ENCODE measurements around the gene SPATA13. TPM values are rescaled to one million over a fixed set of nuclear protein-coding genes. Genes with fewer than 3 reads are reported as not detected.
A peak's percentile ranks its signal among the peaks of the same experiment; 100 is the strongest.

SPATA13 gene
- total RNA-seq, 1 experiment from 2014 or later, result 2.1 TPM

DNA sequence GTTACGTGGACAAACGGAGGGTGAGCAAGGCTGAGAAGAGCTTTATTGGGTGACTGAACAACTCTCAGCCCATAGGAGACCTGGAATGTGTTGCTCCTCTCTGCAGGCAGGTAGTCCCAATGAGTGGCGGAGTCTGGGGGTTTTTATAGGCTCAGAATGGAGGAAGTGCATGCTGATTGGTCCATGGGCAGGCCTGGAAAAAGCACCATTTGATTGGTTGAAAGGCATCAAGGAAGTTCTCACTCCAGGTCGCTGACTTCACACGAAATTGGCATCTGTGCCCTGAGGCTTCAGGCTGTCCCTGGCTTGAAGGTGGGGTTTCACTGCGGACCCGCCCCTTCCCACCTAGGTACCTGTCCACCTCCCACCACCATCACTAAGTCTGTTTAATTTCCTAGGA, 65.4 kb downstream of the SPATA13 start:
- no peak overlapping the region for H3K4me2 ChIP-seq (ENCODE audit: low read depth, low read length, poor library complexity, severe bottlenecking)
- H3K4me1 ChIP-seq (ENCODE audit: low read length), result no peaks in the 10 kb centered on the region
- no peaks in the 10 kb centered on the region for H4K20me1 ChIP-seq (ENCODE audit: insufficient read depth, low read depth, low read length)
- no peaks in the 10 kb centered on the region for H3K27me3 ChIP-seq (ENCODE audit: low read length)
- no peak overlapping the region for H3K4me3 ChIP-seq (ENCODE audit: low read length)
- H3K9ac ChIP-seq (ENCODE audit: low read length), result no peak overlapping the region
- no peak overlapping the region for H2AFZ ChIP-seq (ENCODE audit: low read length)
- no peaks in the 10 kb centered on the region for H3K9me3 ChIP-seq (ENCODE audit: low read length)
- no peaks in the 10 kb centered on the region for H3K9me2 ChIP-seq (replicated peaks; ENCODE audit: insufficient read depth, low read length)
- no peaks in the 10 kb centered on the region for H3K36me3 ChIP-seq (ENCODE audit: insufficient read depth, low read length)
- no peaks in the 10 kb centered on the region for H3K79me2 ChIP-seq (ENCODE audit: low read length)
- no peak overlapping the region for H3K27ac ChIP-seq (ENCODE audit: low read length)
- DNase-seq, result peak; percentile 50

DNA sequence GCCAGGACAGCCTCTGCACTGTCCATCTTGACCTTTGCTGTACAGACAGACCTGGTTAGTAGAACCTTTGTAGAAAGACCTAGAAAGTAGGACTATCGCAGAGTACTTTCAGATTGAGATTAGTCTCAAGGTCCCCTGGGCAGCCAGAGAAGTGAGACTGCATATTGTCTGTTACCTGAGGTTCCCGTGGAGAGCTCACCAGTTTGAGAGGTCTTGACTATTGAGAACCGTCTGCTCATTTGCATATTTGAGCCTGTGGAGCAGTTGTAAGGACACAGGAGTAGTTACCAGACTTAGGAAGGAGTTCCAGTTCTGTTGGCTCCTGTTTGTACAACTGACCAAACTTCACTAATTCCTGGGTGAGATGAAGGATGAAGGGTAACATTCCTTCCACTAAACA, 66.2 kb downstream of the SPATA13 start:
- Histone ChIP-seq H3K4me2 (ENCODE audit: low read depth, low read length, poor library complexity, severe bottlenecking) (no peak overlapping the region), H3K9ac (ENCODE audit: low read length) (no peak overlapping the region), H3K9me2 (replicated peaks; ENCODE audit: insufficient read depth, low read length) (no peaks in the 10 kb centered on the region), H3K79me2 (ENCODE audit: low read length) (no peaks in the 10 kb centered on the region), H3K36me3 (ENCODE audit: insufficient read depth, low read length) (no peaks in the 10 kb centered on the region), H2AFZ (ENCODE audit: low read length) (no peak overlapping the region), H3K4me1 (ENCODE audit: low read length) (no peaks in the 10 kb centered on the region), H4K20me1 (ENCODE audit: insufficient read depth, low read depth, low read length) (no peaks in the 10 kb centered on the region), H3K27me3 (ENCODE audit: low read length) (no peaks in the 10 kb centered on the region), H3K9me3 (ENCODE audit: low read length) (no peaks in the 10 kb centered on the region), H3K4me3 (ENCODE audit: low read length) (no peak overlapping the region), H3K27ac (ENCODE audit: low read length) (no peak overlapping the region)
- DNase-seq, result no peak

DNA sequence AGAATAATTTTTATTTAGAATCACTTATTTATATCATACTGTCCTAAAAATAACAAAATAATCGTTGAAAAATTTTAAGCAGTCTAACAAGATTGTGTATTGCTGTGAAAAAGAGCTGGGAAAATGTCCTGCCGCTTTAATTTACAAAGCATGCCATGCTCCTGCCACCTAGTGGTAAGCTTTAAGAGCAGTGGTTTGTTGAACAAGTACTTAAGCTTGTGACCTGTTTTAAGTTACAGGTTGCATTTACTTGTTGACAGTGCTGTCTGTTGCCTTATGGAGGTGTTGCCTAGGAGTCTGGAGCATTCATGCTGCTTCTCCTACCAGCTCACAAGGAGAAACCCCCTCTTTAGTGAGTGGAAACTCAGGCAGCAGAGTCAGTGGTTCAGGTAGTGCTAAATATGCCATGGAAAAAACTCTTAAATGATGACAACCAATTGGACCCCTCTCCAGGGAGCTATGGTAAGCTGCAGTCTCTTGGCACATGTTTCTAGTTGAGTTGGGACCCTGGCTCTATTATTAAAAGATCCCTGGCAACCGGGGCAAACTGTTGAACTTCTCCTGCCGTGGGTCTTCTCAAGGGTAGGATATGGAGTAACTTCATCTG, 68.4 kb downstream of the SPATA13 start:
- H3K4me1 ChIP-seq (ENCODE audit: low read length), result no peaks in the 10 kb centered on the region
- peak; percentile 80 for DNase-seq
- no peaks in the 10 kb centered on the region for H4K20me1 ChIP-seq (ENCODE audit: insufficient read depth, low read depth, low read length)
- no peaks in the 10 kb centered on the region for H3K9me2 ChIP-seq (replicated peaks; ENCODE audit: insufficient read depth, low read length)
- no peaks in the 10 kb centered on the region; the same call in 1 of the 2 replicates for H3K27me3 ChIP-seq (ENCODE audit: low read length)
- no peaks in the 10 kb centered on the region for H3K36me3 ChIP-seq (ENCODE audit: insufficient read depth, low read length)
- no peak overlapping the region for H3K27ac ChIP-seq (ENCODE audit: low read length)
- no peak overlapping the region for H3K4me2 ChIP-seq (ENCODE audit: low read depth, low read length, poor library complexity, severe bottlenecking)
- H2AFZ ChIP-seq (ENCODE audit: low read length), result no peak overlapping the region
- H3K4me3 ChIP-seq (ENCODE audit: low read length), result no peak overlapping the region
- no peaks in the 10 kb centered on the region for H3K9me3 ChIP-seq (ENCODE audit: low read length)
- no peaks in the 10 kb centered on the region for H3K79me2 ChIP-seq (ENCODE audit: low read length)
- no peak overlapping the region for H3K9ac ChIP-seq (ENCODE audit: low read length)

DNA sequence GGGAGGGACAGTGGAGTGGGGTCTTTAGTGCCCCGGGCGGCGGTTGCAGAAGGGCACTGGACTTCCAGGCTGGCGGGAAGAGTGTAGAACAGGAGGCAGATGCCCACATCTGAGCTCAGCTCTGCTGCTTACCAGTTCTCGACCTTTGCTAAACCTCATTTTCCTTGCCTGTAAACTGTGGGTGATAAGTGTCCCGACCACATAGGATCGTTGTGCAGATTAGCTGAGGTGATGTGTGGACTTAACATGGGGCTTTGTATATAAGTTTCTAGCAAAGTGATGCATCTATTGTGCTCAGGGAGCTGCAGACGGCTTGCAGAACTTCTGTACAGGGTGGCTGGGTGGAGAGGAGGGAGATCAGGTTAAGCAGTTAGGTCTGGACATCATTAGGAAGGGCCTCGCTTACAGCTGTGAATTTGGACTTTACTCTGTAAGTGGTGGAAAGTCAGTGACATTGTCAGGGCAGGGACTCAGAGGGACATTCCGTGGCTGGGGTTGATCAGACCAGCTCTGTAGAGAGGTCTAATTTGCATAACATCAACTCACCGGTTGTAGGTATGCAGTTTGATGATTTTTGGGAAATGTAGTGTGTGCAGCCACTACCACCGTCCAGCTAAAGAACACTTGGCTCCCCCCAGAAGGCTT, 70.0 kb downstream of the SPATA13 start:
- Histone ChIP-seq H3K27ac (ENCODE audit: low read length) (no peak overlapping the region), H3K4me1 (ENCODE audit: low read length) (no peaks in the 10 kb centered on the region)

DNA sequence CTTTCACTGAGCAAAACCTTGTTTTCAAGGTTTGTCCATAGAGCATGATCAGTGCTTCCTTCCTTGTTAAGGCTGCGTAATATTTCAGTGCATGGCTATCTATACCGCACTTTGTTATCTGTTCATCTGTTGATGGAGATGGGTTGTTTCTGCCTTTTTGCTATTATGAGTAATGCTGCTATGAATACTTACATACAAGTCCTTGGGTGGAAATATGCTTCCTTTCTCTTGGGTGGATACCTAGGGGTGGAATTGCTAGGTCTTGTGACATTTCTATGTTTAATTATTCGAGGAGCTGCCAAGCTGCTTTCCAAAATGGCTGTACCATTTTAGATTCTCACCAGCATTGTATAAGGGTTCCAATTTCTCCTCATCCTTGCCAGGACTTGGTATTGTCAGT, 70.9 kb downstream of the SPATA13 start:
- no peaks in the 10 kb centered on the region for H3K9me3 ChIP-seq (ENCODE audit: low read length)
- H3K4me3 ChIP-seq (ENCODE audit: low read length), result no peak overlapping the region
- H3K79me2 ChIP-seq (ENCODE audit: low read length), result no peaks in the 10 kb centered on the region
- H3K9me2 ChIP-seq (replicated peaks; ENCODE audit: insufficient read depth, low read length), result no peaks in the 10 kb centered on the region
- DNase-seq, result no peak
- H3K4me1 ChIP-seq (ENCODE audit: low read length), result no peaks in the 10 kb centered on the region
- H3K27me3 ChIP-seq (ENCODE audit: low read length), result no peaks in the 10 kb centered on the region; the same call in 1 of the 2 replicates
- no peak overlapping the region for H3K27ac ChIP-seq (ENCODE audit: low read length)
- H4K20me1 ChIP-seq (ENCODE audit: insufficient read depth, low read depth, low read length), result no peaks in the 10 kb centered on the region
- H2AFZ ChIP-seq (ENCODE audit: low read length), result no peak overlapping the region
- no peaks in the 10 kb centered on the region for H3K36me3 ChIP-seq (ENCODE audit: insufficient read depth, low read length)
- no peak overlapping the region for H3K9ac ChIP-seq (ENCODE audit: low read length)
- H3K4me2 ChIP-seq (ENCODE audit: low read depth, low read length, poor library complexity, severe bottlenecking), result no peak overlapping the region

More for the DNA sequence above, 70.0 kb downstream of the SPATA13 start:
- Histone ChIP-seq H3K36me3 (ENCODE audit: insufficient read depth, low read length) (no peaks in the 10 kb centered on the region), H3K27me3 (ENCODE audit: low read length) (no peaks in the 10 kb centered on the region; the same call in 1 of the 2 replicates), H3K79me2 (ENCODE audit: low read length) (no peaks in the 10 kb centered on the region), H3K9me3 (ENCODE audit: low read length) (no peaks in the 10 kb centered on the region), H3K4me2 (ENCODE audit: low read depth, low read length, poor library complexity, severe bottlenecking) (no peak overlapping the region), H3K9ac (ENCODE audit: low read length) (no peak overlapping the region), H3K4me3 (ENCODE audit: low read length) (no peak overlapping the region), H2AFZ (ENCODE audit: low read length) (no peak overlapping the region), H4K20me1 (ENCODE audit: insufficient read depth, low read depth, low read length) (no peaks in the 10 kb centered on the region), H3K9me2 (replicated peaks; ENCODE audit: insufficient read depth, low read length) (no peaks in the 10 kb centered on the region)
- DNase-seq, result no peak

DNA sequence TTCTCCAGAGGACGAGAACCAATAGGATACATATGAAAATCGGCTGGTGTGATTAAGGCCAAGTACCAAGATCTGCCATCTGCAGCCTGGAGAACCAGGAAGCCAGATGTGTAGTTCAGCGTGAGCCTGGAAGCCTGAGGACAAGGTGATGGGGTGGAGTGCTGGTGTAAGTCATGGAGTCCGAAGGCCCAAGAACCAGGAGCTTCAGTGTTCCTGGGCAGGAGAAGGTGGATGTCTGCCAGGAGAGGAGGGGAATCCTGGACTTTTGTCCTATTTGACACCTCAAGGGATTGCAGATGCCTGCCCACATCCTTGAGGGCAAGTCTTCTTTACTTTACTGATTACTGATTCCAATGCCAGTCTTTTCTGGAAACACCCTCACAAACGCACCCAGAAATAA, 71.5 kb downstream of the SPATA13 start:
- no peak for DNase-seq
- Histone ChIP-seq H4K20me1 (ENCODE audit: insufficient read depth, low read depth, low read length) (no peaks in the 10 kb centered on the region), H2AFZ (ENCODE audit: low read length) (no peak overlapping the region), H3K9me3 (ENCODE audit: low read length) (no peaks in the 10 kb centered on the region), H3K27ac (ENCODE audit: low read length) (no peak overlapping the region), H3K4me1 (ENCODE audit: low read length) (no peaks in the 10 kb centered on the region), H3K4me2 (ENCODE audit: low read depth, low read length, poor library complexity, severe bottlenecking) (no peak overlapping the region), H3K4me3 (ENCODE audit: low read length) (no peak overlapping the region), H3K27me3 (ENCODE audit: low read length) (no peaks in the 10 kb centered on the region; the same call in 1 of the 2 replicates), H3K9ac (ENCODE audit: low read length) (no peak overlapping the region), H3K9me2 (replicated peaks; ENCODE audit: insufficient read depth, low read length) (no peaks in the 10 kb centered on the region), H3K36me3 (ENCODE audit: insufficient read depth, low read length) (no peaks in the 10 kb centered on the region), H3K79me2 (ENCODE audit: low read length) (no peaks in the 10 kb centered on the region)

DNA sequence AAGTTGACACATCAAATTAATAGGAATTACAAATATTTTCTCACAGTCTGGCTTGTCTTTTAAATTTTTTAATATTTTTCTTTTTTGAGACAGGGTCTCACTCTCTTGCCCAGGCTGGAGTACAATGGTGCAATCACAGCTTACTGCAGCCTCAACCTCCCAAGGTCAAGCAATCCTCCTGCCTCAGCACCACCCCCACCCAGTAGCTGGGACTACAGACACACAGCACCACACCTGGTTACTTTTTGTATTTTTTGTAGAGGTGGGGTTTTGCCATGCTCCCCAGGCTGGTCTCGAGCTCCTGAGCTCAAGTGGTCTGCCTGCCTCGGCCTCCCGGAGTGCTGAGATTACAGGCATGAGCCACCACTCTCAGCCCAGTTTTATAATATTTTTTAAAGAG, 72.0 kb downstream of the SPATA13 start:
- H3K9me3 ChIP-seq (ENCODE audit: low read length), result no peaks in the 10 kb centered on the region

DNA sequence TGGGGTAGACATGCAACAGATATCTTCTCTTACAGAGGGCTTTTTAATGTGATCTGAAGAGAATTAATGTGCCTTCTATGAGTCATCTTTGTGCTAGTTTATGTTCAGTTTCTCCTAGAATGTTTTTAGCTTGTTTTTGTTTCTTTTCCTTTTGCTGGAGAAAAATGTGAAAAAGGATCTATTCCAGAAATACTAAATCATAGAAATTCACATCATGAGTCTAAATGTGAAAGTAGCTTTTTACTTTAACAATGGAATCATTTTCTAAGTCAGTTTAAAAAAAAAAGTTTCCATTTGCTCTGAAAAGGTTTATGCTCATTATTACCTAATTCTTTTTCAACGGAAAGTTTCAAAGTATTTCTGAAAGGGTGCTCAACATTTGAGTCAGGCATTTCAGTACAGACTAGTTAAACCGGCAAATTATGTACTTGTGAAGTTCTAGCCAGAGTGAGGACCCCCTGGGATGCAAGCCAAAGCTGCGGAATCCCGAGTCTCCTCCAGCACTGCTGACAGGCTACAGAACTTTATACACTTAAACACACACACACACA, 72.9 kb downstream of the SPATA13 start:
- H3K9me2 ChIP-seq (replicated peaks; ENCODE audit: insufficient read depth, low read length), result no peaks in the 10 kb centered on the region
- DNase-seq, result no peak
- no peak overlapping the region for H2AFZ ChIP-seq (ENCODE audit: low read length)
- H4K20me1 ChIP-seq (ENCODE audit: insufficient read depth, low read depth, low read length), result no peaks in the 10 kb centered on the region
- H3K9ac ChIP-seq (ENCODE audit: low read length), result no peak overlapping the region
- H3K79me2 ChIP-seq (ENCODE audit: low read length), result no peaks in the 10 kb centered on the region
- no peak overlapping the region for H3K4me2 ChIP-seq (ENCODE audit: low read depth, low read length, poor library complexity, severe bottlenecking)
- H3K9me3 ChIP-seq (ENCODE audit: low read length), result no peaks in the 10 kb centered on the region
- H3K27ac ChIP-seq (ENCODE audit: low read length), result no peak overlapping the region
- H3K4me3 ChIP-seq (ENCODE audit: low read length), result no peak overlapping the region
- no peaks in the 10 kb centered on the region; the same call in 1 of the 2 replicates for H3K27me3 ChIP-seq (ENCODE audit: low read length)
- H3K4me1 ChIP-seq (ENCODE audit: low read length), result no peaks in the 10 kb centered on the region
- no peaks in the 10 kb centered on the region for H3K36me3 ChIP-seq (ENCODE audit: insufficient read depth, low read length)

More for the DNA sequence above, 72.0 kb downstream of the SPATA13 start:
- no peak overlapping the region for H3K9ac ChIP-seq (ENCODE audit: low read length)
- no peak overlapping the region for H3K4me3 ChIP-seq (ENCODE audit: low read length)
- no peaks in the 10 kb centered on the region for H3K4me1 ChIP-seq (ENCODE audit: low read length)
- DNase-seq, result no peak
- no peaks in the 10 kb centered on the region for H3K36me3 ChIP-seq (ENCODE audit: insufficient read depth, low read length)
- no peak overlapping the region for H3K27ac ChIP-seq (ENCODE audit: low read length)
- no peaks in the 10 kb centered on the region for H3K79me2 ChIP-seq (ENCODE audit: low read length)
- no peaks in the 10 kb centered on the region; the same call in 1 of the 2 replicates for H3K27me3 ChIP-seq (ENCODE audit: low read length)
- H3K4me2 ChIP-seq (ENCODE audit: low read depth, low read length, poor library complexity, severe bottlenecking), result no peak overlapping the region
- no peaks in the 10 kb centered on the region for H4K20me1 ChIP-seq (ENCODE audit: insufficient read depth, low read depth, low read length)
- H3K9me2 ChIP-seq (replicated peaks; ENCODE audit: insufficient read depth, low read length), result no peaks in the 10 kb centered on the region
- no peak overlapping the region for H2AFZ ChIP-seq (ENCODE audit: low read length)

Measured in Karpas-422 (cell line).